ENCODE measurements around the gene GRB7.
"Not testable (repeated sequence)": the region's sequence is repeated elsewhere in the genome, so short reads cannot be mapped to it uniquely, and the experiment has no call there.

Gene GRB7

DNA sequence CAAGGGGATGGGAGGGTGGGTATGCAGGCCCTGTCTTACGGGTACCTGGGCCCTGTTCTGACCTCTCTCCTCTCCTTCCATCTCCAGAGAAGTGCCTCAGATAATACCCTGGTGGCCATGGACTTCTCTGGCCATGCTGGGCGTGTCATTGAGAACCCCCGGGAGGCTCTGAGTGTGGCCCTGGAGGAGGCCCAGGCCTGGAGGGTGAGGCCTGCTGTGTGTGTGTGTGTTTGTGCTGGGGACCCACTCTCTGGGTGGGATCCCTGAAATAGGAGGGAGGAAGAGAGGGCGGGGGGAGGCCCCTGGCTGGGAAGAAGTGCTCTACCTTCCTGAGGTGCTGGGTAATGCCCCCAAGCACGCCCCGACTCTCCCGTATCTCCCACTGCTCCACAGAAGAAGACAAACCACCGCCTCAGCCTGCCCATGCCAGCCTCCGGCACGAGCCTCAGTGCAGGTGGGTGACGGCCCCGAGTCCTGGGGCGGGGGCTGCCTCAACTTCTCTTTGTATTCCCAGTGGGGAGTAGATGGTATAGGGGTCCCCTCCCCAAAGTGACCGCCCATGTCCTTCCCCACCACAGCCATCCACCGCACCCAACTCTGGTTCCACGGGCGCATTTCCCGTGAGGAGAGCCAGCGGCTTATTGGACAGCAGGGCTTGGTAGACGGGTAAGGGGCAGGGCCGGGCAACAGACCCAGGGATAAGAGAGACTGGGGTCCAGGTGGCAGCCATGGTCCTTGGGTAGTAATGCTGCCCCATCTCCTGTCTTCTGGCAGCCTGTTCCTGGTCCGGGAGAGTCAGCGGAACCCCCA is 7.8 kb downstream of the GRB7 start:
- TF ChIP-seq, protein P1, sequence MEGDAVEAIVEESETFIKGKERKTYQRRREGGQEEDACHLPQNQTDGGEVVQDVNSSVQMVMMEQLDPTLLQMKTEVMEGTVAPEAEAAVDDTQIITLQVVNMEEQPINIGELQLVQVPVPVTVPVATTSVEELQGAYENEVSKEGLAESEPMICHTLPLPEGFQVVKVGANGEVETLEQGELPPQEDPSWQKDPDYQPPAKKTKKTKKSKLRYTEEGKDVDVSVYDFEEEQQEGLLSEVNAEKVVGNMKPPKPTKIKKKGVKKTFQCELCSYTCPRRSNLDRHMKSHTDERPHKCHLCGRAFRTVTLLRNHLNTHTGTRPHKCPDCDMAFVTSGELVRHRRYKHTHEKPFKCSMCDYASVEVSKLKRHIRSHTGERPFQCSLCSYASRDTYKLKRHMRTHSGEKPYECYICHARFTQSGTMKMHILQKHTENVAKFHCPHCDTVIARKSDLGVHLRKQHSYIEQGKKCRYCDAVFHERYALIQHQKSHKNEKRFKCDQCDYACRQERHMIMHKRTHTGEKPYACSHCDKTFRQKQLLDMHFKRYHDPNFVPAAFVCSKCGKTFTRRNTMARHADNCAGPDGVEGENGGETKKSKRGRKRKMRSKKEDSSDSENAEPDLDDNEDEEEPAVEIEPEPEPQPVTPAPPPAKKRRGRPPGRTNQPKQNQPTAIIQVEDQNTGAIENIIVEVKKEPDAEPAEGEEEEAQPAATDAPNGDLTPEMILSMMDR (IDR thresholded peaks at IDR 0.05; ENCODE audit: extremely low read depth, insufficient read depth, missing control alignments), result no peak
- no peak for DNase-seq (ENCODE audit: low spot score)
- in situ Hi-C loops (cut with MboI; ENCODE audit: low pct_unique_long_range_greater_than_20kb, low sequenced_read_pairs, unreplicated experiment), result no loop called here

DNA sequence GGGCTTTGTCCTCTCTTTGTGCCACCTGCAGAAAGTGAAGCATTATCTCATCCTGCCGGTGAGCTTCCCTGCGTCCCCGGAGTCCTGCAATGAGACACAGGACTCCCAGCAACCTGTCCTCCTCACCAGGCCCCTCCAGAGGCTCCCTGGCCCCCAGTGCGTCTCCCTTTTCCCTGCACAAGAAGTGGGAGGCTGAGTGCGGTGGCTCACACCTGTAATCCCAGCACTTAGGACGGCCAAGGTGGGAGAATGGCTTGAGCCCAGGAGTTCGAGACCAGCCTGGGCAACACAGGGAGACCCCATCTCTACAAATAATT is 8.4 kb downstream of the GRB7 start:
- in situ Hi-C loops (cut with MboI; ENCODE audit: low pct_unique_long_range_greater_than_20kb, low sequenced_read_pairs, unreplicated experiment), result no loop called here
- no peak for DNase-seq (ENCODE audit: low spot score)
- TF ChIP-seq, protein P1 (IDR thresholded peaks at IDR 0.05; ENCODE audit: extremely low read depth, insufficient read depth, missing control alignments), result no peak

DNA sequence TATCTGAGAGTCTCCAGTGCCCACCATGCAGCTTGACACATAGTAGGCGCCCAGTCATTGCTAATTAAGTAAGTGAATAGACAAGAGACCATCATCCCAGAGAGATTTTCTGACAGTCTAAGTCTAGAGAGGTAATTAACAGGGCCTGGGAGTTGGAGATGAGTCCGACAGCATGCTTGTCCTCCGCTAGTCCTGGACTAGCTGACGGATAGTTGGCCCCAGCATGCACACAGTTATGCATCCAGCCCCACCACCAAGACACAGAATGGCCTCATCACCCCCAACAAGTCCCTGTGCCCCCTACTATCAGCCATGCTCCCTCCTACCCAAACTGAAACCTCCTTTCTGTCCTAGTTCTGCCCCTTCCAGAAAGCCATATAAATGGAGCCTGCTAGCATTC is 10.0 kb downstream of the GRB7 start:
- TF ChIP-seq, protein P1 (IDR thresholded peaks at IDR 0.05; ENCODE audit: extremely low read depth, insufficient read depth, missing control alignments), result no peak
- in situ Hi-C loops (cut with MboI; ENCODE audit: low pct_unique_long_range_greater_than_20kb, low sequenced_read_pairs, unreplicated experiment), result no loop called here
- DNase-seq (ENCODE audit: low spot score), result no peak

DNA sequence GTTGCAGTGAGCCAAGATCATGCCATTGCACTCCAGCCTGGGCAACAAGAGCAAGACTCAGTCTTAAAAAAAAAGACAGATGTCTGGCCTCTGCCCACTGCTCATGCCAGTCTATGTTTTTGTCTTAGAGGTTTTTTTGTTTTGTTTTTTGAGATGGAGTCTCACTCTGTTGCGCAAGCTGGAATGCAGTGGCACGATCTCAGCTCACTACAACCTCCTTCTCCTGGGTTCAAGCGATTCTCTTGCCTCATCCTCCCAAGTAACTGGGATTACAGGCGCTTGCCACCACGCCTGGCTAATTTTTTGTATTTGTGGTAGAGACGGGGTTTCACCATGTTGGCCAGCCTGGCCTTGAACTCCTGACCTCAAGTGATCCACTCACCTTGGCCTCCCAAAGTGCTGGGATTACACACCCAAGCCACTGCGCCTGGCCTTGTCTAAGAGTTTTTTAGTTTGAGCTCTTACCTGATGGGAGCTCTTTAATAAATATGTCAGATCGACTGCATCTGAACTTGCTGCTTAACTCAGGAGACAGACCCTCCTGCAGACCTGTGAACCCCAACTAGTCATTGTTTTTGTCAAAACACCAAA is 10.8 kb downstream of the GRB7 start:
- in situ Hi-C loops (cut with MboI; ENCODE audit: low pct_unique_long_range_greater_than_20kb, low sequenced_read_pairs, unreplicated experiment); DNase-seq (ENCODE audit: low spot score): not testable (repeated sequence)

DNA sequence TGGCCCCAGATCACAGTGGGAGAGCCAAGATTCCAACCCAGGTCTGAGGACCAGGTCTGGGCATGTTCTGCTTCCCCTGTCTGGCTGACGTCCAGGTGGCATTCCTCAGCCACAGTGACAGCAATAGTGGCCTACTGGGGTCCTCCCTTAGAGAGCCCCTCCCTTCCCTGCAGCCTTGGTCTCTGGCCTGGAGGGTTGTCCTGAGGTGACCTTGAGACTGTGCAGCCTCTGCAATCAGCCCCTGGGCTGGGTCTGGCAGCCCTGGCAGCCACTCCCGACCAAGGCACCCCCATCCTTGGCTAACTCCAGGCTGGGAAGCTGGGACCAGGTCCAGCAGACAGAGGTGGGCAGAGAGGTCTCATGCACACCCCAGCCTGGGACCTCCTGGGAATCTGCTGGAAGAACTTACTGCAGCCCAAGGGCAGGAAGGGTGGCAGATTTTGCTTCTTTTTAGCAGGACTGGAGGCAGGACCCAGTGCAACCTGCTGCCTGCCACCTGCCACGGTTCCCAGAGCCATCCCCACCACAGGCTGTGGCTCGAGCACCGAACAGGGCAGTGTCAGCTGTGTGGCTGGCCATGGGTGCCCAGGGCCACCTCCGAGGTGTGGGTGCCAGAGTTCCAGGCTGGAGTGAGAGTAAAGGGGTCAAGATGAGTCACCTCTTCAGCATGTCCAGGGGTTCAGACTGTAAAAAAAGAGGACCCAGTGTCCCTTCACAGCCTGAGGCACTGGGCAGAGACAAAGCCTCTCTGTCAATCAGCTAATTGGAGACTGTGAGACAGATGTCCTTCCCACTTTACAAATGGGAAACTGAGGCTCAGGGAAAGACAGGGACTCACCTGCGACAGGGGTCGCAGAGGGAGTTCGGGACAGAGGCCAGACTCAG is 12.6 kb downstream of the GRB7 start:
- TF ChIP-seq, protein P1 (IDR thresholded peaks at IDR 0.05; ENCODE audit: extremely low read depth, insufficient read depth, missing control alignments), result no peak
- in situ Hi-C loops (cut with MboI; ENCODE audit: low pct_unique_long_range_greater_than_20kb, low sequenced_read_pairs, unreplicated experiment), result loop anchor here (10.0 kb wide), 1 partner anchor 126 kb away; the partner anchor contains the start of gene PPP1R1B
- DNase-seq (ENCODE audit: low spot score), result peak; percentile 8

DNA sequence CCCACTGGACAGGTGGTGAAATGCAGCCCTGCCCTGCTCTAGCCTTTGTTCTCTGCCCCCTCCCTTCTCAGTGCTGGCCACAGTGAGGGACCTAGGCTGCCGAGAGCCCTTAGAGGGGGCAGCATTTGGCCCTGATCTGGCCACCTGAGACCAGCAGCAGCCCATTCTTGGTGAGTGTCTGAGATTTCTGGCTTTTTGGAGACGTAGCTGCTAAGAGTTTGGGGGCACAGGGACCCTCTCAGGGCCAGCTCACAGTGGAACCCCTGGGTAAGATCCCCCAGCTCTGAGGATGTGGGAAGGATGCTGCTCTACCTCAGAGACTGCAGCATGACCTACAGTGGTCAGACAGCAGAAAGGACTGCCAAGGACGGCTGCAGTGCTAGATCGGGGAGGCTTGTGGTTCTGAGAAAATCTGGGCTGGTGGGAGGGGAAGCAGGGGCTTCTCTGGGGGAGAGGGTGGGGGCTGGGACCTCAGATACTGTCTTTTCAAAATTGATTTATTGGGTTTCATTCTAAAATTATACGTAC is 13.3 kb downstream of the GRB7 start:
- TF ChIP-seq, protein P1 (IDR thresholded peaks at IDR 0.05; ENCODE audit: extremely low read depth, insufficient read depth, missing control alignments), result no peak
- DNase-seq (ENCODE audit: low spot score), result peak; percentile 12
- in situ Hi-C loops (cut with MboI; ENCODE audit: low pct_unique_long_range_greater_than_20kb, low sequenced_read_pairs, unreplicated experiment), result loop anchor here (10.0 kb wide), 1 partner anchor 126 kb away; the partner anchor contains the start of gene PPP1R1B
